GM18951 (cell line): ENCODE results near the gene PARD3B.
"Not testable (repeated sequence)": the region's sequence is repeated elsewhere in the genome, so short reads cannot be mapped to it uniquely, and the experiment has no call there.

Experiments
- POLR2A ChIP-seq: IDR thresholded peaks from 4 replicates; pipeline ENCODE4 v1.6.1; 2011; ENCODE audit warnings: mild to moderate bottlenecking; ENCODE audit not compliant: insufficient read length, insufficient read depth; ENCODE audit errors: extremely low read depth
- in situ Hi-C: fragments of 300-500 bp; cut with MboI; formaldehyde crosslinking; loops from one replicate; pipeline ENCODE4 v1.12.0; 2022; ENCODE audit warnings: low sequenced_read_pairs, mixed read lengths, inconsistent platforms; ENCODE audit not compliant: unreplicated experiment

PARD3B gene

GRCh38 chr2:205190528-205190927 is 645.3 kb downstream of the PARD3B start:
- in situ Hi-C loops = no loop called here
- TF ChIP-seq POLR2A = no peak

DNA sequence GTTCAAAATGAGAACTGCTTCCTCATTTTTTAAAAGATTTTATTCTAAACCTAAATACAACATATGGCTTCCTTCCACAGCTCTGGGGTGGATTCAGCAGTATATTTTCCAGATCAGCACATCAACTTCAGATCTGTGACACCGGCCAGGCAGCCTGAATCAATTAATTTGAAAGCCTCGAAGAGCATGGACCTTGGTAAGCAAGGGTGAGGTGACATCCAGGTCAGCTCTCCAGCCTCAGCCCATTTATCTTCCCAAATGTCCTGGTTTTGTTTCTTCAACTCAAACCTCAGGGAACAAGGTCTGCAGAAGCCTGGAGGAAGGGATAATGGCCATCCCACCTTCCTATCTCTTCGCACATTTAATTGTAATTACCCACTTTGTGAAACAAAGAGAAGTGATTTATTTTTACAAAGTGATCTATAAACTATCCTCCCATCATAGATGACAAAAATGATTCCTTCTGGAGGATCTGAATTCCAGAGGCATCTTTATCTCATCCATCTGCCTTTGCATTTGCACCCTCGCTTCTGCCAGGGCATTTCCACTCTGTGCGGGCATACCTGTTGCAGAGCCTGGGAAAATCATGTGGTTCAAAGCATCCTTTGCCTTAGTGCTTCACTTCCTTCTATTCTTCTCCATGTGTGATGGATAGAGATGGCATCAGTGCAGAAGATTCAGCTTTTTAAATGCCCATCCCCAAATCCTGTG is 648.0 kb downstream of the PARD3B start:
- no peak for TF ChIP-seq POLR2A

GRCh38 chr2:205193836-205194228 is 648.6 kb downstream of the PARD3B start:
- TF ChIP-seq POLR2A = no peak
- in situ Hi-C loops = no loop called here

More for the DNA sequence above, 648.0 kb downstream of the PARD3B start:
- in situ Hi-C loops = no loop called here

DNA sequence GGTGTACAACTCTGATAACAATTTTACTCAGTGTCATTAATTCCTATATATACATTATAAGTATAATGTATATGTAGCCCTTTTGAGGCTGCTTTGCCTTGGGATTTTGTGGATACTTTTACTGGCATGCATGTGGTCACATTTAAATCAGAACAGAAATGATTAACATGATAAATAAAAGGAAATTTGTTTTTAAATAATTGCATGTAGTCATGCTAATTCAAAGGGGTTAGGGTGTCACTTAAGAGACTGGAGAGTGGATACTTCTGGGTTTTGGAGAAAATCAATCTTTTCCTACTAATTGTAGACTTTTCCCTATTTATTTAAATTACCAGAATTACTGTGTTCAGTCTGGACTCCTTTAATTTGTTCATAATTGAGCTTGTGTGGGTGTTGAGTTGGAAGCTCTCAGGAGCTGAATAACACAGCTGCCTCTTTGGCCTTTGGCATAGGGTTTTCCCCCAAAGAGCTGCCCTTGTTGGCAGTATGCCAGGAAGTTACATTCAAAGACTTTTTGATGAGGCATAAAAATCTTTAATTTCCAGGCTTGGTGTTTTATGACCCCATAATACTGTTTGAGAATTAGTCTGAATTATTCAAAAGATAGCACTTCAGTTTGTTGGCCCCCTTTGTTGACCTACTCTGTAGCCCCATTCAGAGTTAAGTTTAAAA is 652.3 kb downstream of the PARD3B start:
- in situ Hi-C loops = no loop called here
- no peak for TF ChIP-seq POLR2A

DNA sequence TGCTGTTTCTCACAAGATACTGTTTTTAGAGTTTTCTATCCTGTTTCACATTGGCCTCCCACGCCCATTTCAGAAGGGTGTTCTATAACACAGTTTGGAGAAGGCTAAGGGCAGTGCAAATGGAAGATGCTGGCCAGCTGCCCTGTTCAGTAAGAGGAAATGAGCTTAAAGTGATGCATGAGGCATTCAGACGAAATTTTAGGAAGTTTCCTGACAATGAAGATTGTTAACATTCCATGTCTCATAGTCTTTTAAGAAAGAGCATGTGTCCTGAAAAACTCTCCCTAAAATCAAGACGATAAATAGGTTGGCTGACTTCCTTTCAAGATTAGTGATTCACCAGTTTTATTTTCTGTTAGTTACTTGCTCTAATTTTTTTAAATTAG is 652.9 kb downstream of the PARD3B start:
- in situ Hi-C loops = no loop called here
- no peak for TF ChIP-seq POLR2A

DNA sequence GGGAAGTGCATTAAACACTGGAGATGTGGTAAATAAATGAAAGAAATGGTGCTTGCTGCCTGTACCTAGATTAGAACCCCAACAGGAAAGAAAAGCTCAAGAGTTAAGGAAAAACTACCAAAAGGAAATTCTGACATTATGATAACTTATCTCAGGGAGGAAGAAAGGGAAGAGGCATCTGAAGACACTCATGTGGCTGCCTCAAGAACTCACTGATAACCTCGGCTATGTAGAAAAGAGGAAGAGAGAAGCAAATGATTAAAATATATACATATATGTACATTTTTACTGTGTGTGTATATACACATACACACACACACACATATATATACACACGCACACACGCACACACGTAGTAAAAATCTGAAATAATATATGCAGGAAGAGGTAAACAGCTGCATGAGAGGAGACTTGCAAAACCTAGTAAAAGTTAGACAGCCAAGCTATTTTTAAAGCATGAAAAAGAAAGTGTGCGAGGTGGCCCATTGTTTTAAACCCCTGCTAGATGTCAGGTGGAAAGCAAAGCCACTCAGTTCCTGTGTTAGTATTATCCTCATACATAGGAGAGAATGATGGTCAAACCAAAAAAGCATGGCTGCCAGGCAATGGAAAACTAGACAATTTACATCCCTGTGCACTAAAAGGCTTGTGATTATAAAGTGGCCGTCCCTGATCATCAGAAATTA is 654.0 kb downstream of the PARD3B start:
- in situ Hi-C loops = no loop called here
- no peak for TF ChIP-seq POLR2A

- in situ Hi-C loops = no loop called here
These were observed 665.2 kb downstream of the PARD3B start for GRCh38 chr2:205210494-205210893.

DNA sequence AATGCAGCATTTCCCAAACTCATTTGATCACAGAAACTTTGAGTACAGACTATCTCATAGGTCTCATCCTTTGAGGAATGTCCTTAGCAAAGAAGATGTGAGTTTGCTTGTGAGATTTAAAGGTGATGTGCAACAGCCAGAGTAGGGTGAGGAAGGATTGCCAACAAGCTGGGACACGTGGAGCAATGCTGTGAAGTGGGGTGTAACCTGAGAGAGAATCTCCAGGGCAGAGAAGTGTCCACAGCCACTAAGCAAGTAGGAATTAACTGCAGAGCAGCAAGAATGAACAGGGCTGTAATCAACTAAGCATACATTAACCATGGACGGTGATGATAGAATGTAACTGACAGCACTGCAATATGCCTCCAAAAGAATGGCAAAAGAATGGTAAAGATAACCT is 667.1 kb downstream of the PARD3B start:
- TF ChIP-seq POLR2A = no peak
- in situ Hi-C loops = no loop called here

More at GRCh38 chr2:205210494-205210893, 665.2 kb downstream of the PARD3B start:
- TF ChIP-seq POLR2A = no peak

DNA sequence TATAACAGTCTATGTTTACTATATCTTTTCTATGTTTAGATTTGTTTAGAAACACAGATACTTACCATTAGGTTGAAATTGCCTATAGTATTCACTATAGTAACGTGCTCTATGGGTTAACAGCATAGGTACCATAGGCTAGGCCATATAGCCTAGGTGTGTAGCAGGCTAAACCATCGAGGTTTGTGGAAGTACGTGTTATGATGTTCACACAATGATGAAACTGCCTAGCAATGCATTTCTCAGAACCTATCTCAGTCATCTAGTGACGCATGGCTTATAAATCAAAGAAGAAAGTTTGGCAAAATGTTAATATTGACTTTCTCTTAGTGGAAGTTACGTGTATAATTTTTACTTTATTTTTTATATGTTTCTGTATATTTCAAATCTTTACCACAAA is 670.8 kb downstream of the PARD3B start:
- in situ Hi-C loops = no loop called here

GRCh38 chr2:205216580-205216979 is 671.3 kb downstream of the PARD3B start:
- no peak for TF ChIP-seq POLR2A
- in situ Hi-C loops = no loop called here

More for the DNA sequence above, 670.8 kb downstream of the PARD3B start:
- no peak for TF ChIP-seq POLR2A

- no peak for TF ChIP-seq POLR2A
- in situ Hi-C loops = no loop called here
These were observed 671.7 kb downstream of the PARD3B start for GRCh38 chr2:205217004-205217403.

GRCh38 chr2:205218056-205218455 is 672.8 kb downstream of the PARD3B start:
- TF ChIP-seq POLR2A = no peak
- in situ Hi-C loops = no loop called here

GRCh38 chr2:205218816-205219215 is 673.5 kb downstream of the PARD3B start:
- in situ Hi-C loops = not testable (repeated sequence)

GRCh38 chr2:205220559-205220958 is 675.3 kb downstream of the PARD3B start:
- TF ChIP-seq POLR2A = no peak
- in situ Hi-C loops = no loop called here
